ENCODE data around the gene PPP5C.

The PPP5C gene

GRCh38 chr19:46330319-46330918 lies 16.5 kb upstream of the PPP5C start:
- ATAC-seq (ENCODE audit: insufficient read depth, low read depth) (no peak), DNase-seq (no peak)
- Histone ChIP-seq H3K4me1 (ENCODE audit: insufficient read depth, low read length) (no peaks in the 10 kb centered on the region), H3K9ac (ENCODE audit: low read depth, low read length) (no peak overlapping the region), H3K9me3 (ENCODE audit: insufficient read depth, low read length, severe bottlenecking) (peaks cover 21% of the 10 kb centered on the region), H4K20me1 (ENCODE audit: insufficient read depth, low read length) (no peaks in the 10 kb centered on the region), H3K27ac (ENCODE audit: low read length) (no peak overlapping the region), H2AFZ (ENCODE audit: low read depth, low read length) (no peak overlapping the region), H3K4me2 (ENCODE audit: insufficient read depth, low read length) (no peak overlapping the region), H3K27me3 (ENCODE audit: insufficient read depth, low read length, poor library complexity) (no peaks in the 10 kb centered on the region), H3K36me3 (ENCODE audit: insufficient read depth, low read length) (no peaks in the 10 kb centered on the region), H3K79me2 (ENCODE audit: insufficient read depth, low read length) (no peaks in the 10 kb centered on the region), H3K4me3 (ENCODE audit: low read depth in 1 of 2, low read length in 2 of 2) (no peak overlapping the region)
- TF ChIP-seq EZH2 (IDR thresholded peaks at IDR 0.05; ENCODE audit: borderline replicate concordance, low read depth, low read length, severe bottlenecking) (no peak), CTCF (IDR thresholded peaks at IDR 0.05; ENCODE audit: borderline replicate concordance, extremely low read depth, low read length, poor library complexity, severe bottlenecking) (no peak)

- Histone ChIP-seq H3K79me2 (ENCODE audit: insufficient read depth, low read length) (no peaks in the 10 kb centered on the region), H3K36me3 (ENCODE audit: insufficient read depth, low read length) (no peaks in the 10 kb centered on the region), H3K27ac (ENCODE audit: low read length) (no peak overlapping the region), H3K27me3 (ENCODE audit: insufficient read depth, low read length, poor library complexity) (peaks cover 4% of the 10 kb centered on the region), H3K9me3 (ENCODE audit: insufficient read depth, low read length, severe bottlenecking) (no peaks in the 10 kb centered on the region), H3K4me3 (ENCODE audit: low read depth in 1 of 2, low read length in 2 of 2) (no peak overlapping the region), H3K4me2 (ENCODE audit: insufficient read depth, low read length) (no peak overlapping the region), H4K20me1 (ENCODE audit: insufficient read depth, low read length) (no peaks in the 10 kb centered on the region), H3K9ac (ENCODE audit: low read depth, low read length) (no peak overlapping the region), H2AFZ (ENCODE audit: low read depth, low read length) (no peak overlapping the region), H3K4me1 (ENCODE audit: insufficient read depth, low read length) (no peaks in the 10 kb centered on the region)
- ATAC-seq (ENCODE audit: insufficient read depth, low read depth) (no peak), DNase-seq (no peak)
- no peak for TF ChIP-seq EZH2 (IDR thresholded peaks at IDR 0.05; ENCODE audit: borderline replicate concordance, low read depth, low read length, severe bottlenecking)
These were observed 9.4 kb upstream of the PPP5C start for GRCh38 chr19:46337487-46337886.

GRCh38 chr19:46339446-46339845 lies 7.4 kb upstream of the PPP5C start:
- Histone ChIP-seq H2AFZ (ENCODE audit: low read depth, low read length) (no peak overlapping the region), H3K4me3 (ENCODE audit: low read depth in 1 of 2, low read length in 2 of 2) (no peak overlapping the region), H3K9me3 (ENCODE audit: insufficient read depth, low read length, severe bottlenecking) (no peaks in the 10 kb centered on the region), H3K4me1 (ENCODE audit: insufficient read depth, low read length) (no peaks in the 10 kb centered on the region), H3K27ac (ENCODE audit: low read length) (no peak overlapping the region), H3K9ac (ENCODE audit: low read depth, low read length) (no peak overlapping the region), H3K27me3 (ENCODE audit: insufficient read depth, low read length, poor library complexity) (peaks cover 4% of the 10 kb centered on the region), H3K36me3 (ENCODE audit: insufficient read depth, low read length) (no peaks in the 10 kb centered on the region), H3K79me2 (ENCODE audit: insufficient read depth, low read length) (no peaks in the 10 kb centered on the region), H4K20me1 (ENCODE audit: insufficient read depth, low read length) (no peaks in the 10 kb centered on the region), H3K4me2 (ENCODE audit: insufficient read depth, low read length) (no peak overlapping the region)
- DNase-seq (no peak), ATAC-seq (ENCODE audit: insufficient read depth, low read depth) (no peak)
- no peak for TF ChIP-seq CTCF (IDR thresholded peaks at IDR 0.05; ENCODE audit: borderline replicate concordance, extremely low read depth, low read length, poor library complexity, severe bottlenecking)
- TF ChIP-seq EZH2 (IDR thresholded peaks at IDR 0.05; ENCODE audit: borderline replicate concordance, low read depth, low read length, severe bottlenecking): no peak

- Histone ChIP-seq H3K4me3 (ENCODE audit: low read depth in 1 of 2, low read length in 2 of 2) (no peak overlapping the region), H3K4me2 (ENCODE audit: insufficient read depth, low read length) (no peak overlapping the region), H3K27ac (ENCODE audit: low read length) (no peak overlapping the region), H3K36me3 (ENCODE audit: insufficient read depth, low read length) (no peaks in the 10 kb centered on the region), H3K4me1 (ENCODE audit: insufficient read depth, low read length) (no peaks in the 10 kb centered on the region), H3K27me3 (ENCODE audit: insufficient read depth, low read length, poor library complexity) (peaks cover 4% of the 10 kb centered on the region), H3K9ac (ENCODE audit: low read depth, low read length) (no peak overlapping the region), H3K79me2 (ENCODE audit: insufficient read depth, low read length) (no peaks in the 10 kb centered on the region), H3K9me3 (ENCODE audit: insufficient read depth, low read length, severe bottlenecking) (no peaks in the 10 kb centered on the region), H4K20me1 (ENCODE audit: insufficient read depth, low read length) (no peaks in the 10 kb centered on the region), H2AFZ (ENCODE audit: low read depth, low read length) (no peak overlapping the region)
- DNase-seq (no peak), ATAC-seq (ENCODE audit: insufficient read depth, low read depth) (no peak)
- TF ChIP-seq EZH2 (IDR thresholded peaks at IDR 0.05; ENCODE audit: borderline replicate concordance, low read depth, low read length, severe bottlenecking) (no peak), CTCF (IDR thresholded peaks at IDR 0.05; ENCODE audit: borderline replicate concordance, extremely low read depth, low read length, poor library complexity, severe bottlenecking) (no peak)
These were observed 6.7 kb upstream of the PPP5C start for GRCh38 chr19:46340051-46340659.
